Pancreas (tissue), 10 donors: ENCODE results near the gene TRMT1. TPM values are rescaled to one million over a fixed set of nuclear protein-coding genes. Genes with fewer than 3 reads are reported as not detected.

Source experiments
- ATAC-seq, 4 donors: fragments of 200-7000 bp; cut with Tn5 transposase; one replicate each; pipeline versions ENCODE4 v1.8.0 to v1.9.1; 2020; ENCODE audit warnings: mild to moderate bottlenecking in 4 of 4, moderate library complexity in 4 of 4
- DNase-seq, 6 donors: peaks; one replicate each; pipeline ENCODE4 v3.0.0-alpha.2; 2020
- FAIRE-seq: peaks from 2 replicates; lab custom pipeline; 2012; peaks lifted over from hg19 to GRCh38; lab: Jason Lieb, UNC
- H3K27ac ChIP-seq, 4 donors: fragments of 200-600 bp; sonication (generic); 1 replicate in 3 of 4; 2 replicates in 1 of 4; pipeline versions ENCODE4 v1.5.0 to v1.8.0; 2020
- H3K27me3 ChIP-seq, 4 donors: fragments of 200-600 bp; one replicate each; pipeline ENCODE4 v1.8.0; 2021
- H3K36me3 ChIP-seq, 3 donors: fragments of 200-600 bp; sonication (generic) in 1 of 3; one replicate each; pipeline versions ENCODE4 v1.5.0 to v1.8.0; 2020 to 2021
- H3K4me1 ChIP-seq, 3 donors: fragments of 200-600 bp; one replicate each; pipeline ENCODE4 v1.8.0; 2021
- H3K4me3 ChIP-seq, 4 donors: fragments of 200-600 bp; sonication (generic) in 2 of 4; one replicate each; pipeline versions ENCODE4 v1.5.0 to v1.8.0; 2020 to 2021
- H3K9me3 ChIP-seq, 4 donors: fragments of 200-600 bp; one replicate each; pipeline ENCODE4 v1.8.0; 2021
- CTCF ChIP-seq, 4 donors: fragments of 200-600 bp; sonication (generic) in 3 of 4; IDR thresholded peaks; one replicate each; pipeline versions ENCODE4 v1.5.0 to v1.8.0; 2021; ENCODE audit warnings: antibody characterized with exemption in 4 of 4
- WGBS, 2 donors: extraction: QIAGEN DNeasy Blood & Tissue Kit; methylation state at CpG; one replicate each; pipeline ENCODE4 v1.1.7; 2013; 5-methylcytosine and 5-hydroxymethylcytosine counted together
- intact Hi-C, 3 donors: fragments of 100-400 bp; cut with DNase I; formaldehyde crosslinking; loops; one replicate each; pipeline versions ENCODE4 v1.11.1 to v1.14.2; 2022
- polyA plus RNA-seq, 2 donors: library from polyadenylated mRNA; stranded (reverse); fragments of 200-250 nt; gene quantifications; one replicate each; pipeline ENCODE4 v1.2.3, GENCODE V29; 2013
- total RNA-seq, 6 donors: library from RNA; stranded (reverse); fragmentation: NEBNext Ultra II Directional in 4 of 6; extraction: Animal tissue kit (Norgen Biotek cat#: 25700) in 4 of 6; gene quantifications; one replicate each; pipeline versions ENCODE4 v1.2.1 to v1.2.4, GENCODE V29; 2021 to 2023
- donor health status: healthy with polysubstance abuse.
- donor health status: DM: no; HTN: no; CAD: no; lungs with moderate emphysema.
- donor health status: DM: no; HTN: no; CAD: no.
- donor health status: control.
- donor health status: control.
- donor health status: Bipolar disorder and iron deficiency.
- donor health status: DM: yes; HTN: yes; CAD: no.
- donor health status: DM: no; HTN: no; CAD: no.
- donor health status: DM: no; HTN: no; CAD: no.
- donor health status: DM: yes; HTN: yes; CAD: no.

The TRMT1 gene
- total and polyA plus RNA-seq, 8 donors: 12.7 to 108 (median 22.1) TPM

- TF ChIP-seq CTCF (IDR thresholded peaks at IDR 0.05): no peak
- Histone ChIP-seq H3K27ac (peak overlapping the region; percentile 35 to 90 (median 85)), H3K4me1 (peaks cover 17 to 28% (median 27%) of the 10 kb centered on the region in 3 donors), H3K4me3 (no peak overlapping the region), H3K27me3 (no peaks in the 10 kb centered on the region), H3K9me3 (no peaks in the 10 kb centered on the region), H3K36me3 (no peaks in the 10 kb centered on the region)
- WGBS, 2 donors: 63 to 75% methylated on average over 2 of the region's 2 CpGs
- FAIRE-seq (no peak), DNase-seq (no peak), ATAC-seq (no peak)
- intact Hi-C loops: no loop called here
Observed at GRCh38 chr19:13057744-13058143, 58.8 kb downstream of the TRMT1 start.

GRCh38 chr19:13057147-13057572, 59.4 kb downstream of the TRMT1 start:
- intact Hi-C loops: no loop called here
- H3K4me3 ChIP-seq: no peak overlapping the region
- WGBS, 2 donors: 21 to 38% methylated on average over 15 of the region's 15 CpGs
- FAIRE-seq (no peak), DNase-seq (no peak), ATAC-seq (no peak)
- TF ChIP-seq CTCF (IDR thresholded peaks at IDR 0.05): no peak
- H3K27me3 ChIP-seq: no peaks in the 10 kb centered on the region
- H3K27ac ChIP-seq: peak overlapping the region; percentile 38 to 90 (median 85)
- H3K36me3 ChIP-seq: no peaks in the 10 kb centered on the region
- H3K4me1 ChIP-seq: peaks cover 19 to 33% (median 32%) of the 10 kb centered on the region in 3 donors
- no peaks in the 10 kb centered on the region for H3K9me3 ChIP-seq

- H3K4me1 ChIP-seq: peaks cover 23 to 38% (median 38%) of the 10 kb centered on the region in 3 donors
- H3K36me3 ChIP-seq: no peaks in the 10 kb centered on the region
- DNase-seq: no peak
- no peaks in the 10 kb centered on the region for H3K9me3 ChIP-seq
- no peak for TF ChIP-seq CTCF (IDR thresholded peaks at IDR 0.05)
- 74 to 76% methylated on average over 17 of the region's 17 CpGs for WGBS, 2 donors
- intact Hi-C loops: no loop called here
- H3K27ac ChIP-seq: peak overlapping the region; percentile 83 to 90 (median 85)
- FAIRE-seq: no peak
- no peaks in the 10 kb centered on the region for H3K27me3 ChIP-seq
- no peak overlapping the region for H3K4me3 ChIP-seq
- peak in 1 of 4 donors; percentile 2 for ATAC-seq
Observed at GRCh38 chr19:13056052-13056660, 60.4 kb downstream of the TRMT1 start.

GRCh38 chr19:13055213-13056051, 61.1 kb downstream of the TRMT1 start:
- FAIRE-seq (no peak), DNase-seq (peak in 3 of 6 donors; percentile 54 to 72 (median 57)), ATAC-seq (peak; percentile 19 to 35 (median 32))
- intact Hi-C loops: no loop called here
- H3K4me1 ChIP-seq: peaks cover 23 to 45% (median 35%) of the 10 kb centered on the region in 3 donors
- no peak overlapping the region for H3K4me3 ChIP-seq
- TF ChIP-seq CTCF (IDR thresholded peaks at IDR 0.05): no peak
- H3K36me3 ChIP-seq: no peaks in the 10 kb centered on the region
- no peaks in the 10 kb centered on the region for H3K27me3 ChIP-seq
- no peaks in the 10 kb centered on the region for H3K9me3 ChIP-seq
- peak overlapping the region; percentile 83 to 90 (median 85) for H3K27ac ChIP-seq
- 58 to 67% methylated on average over 28 to 29 of the region's 29 CpGs for WGBS, 2 donors

Other genes starting within 250 kb of the TRMT1 start
- gene DNASE2, start 235.3 kb downstream of the TRMT1 start, total RNA-seq: 10 to 100 TPM; 16.2 to 35.9 (median 20.5) TPM
- gene DNASE2, start 235.3 kb downstream of the TRMT1 start, polyA plus RNA-seq: 10 to 100 TPM in 1 of 2 donors, 1 to 10 TPM in 1; 9.4 to 21.0 TPM
- gene KLF1, start 229.5 kb downstream of the TRMT1 start, total RNA-seq: under 1 TPM in 2 of 6 donors, not detected in 4; 0.12 to 0.22 TPM
- gene KLF1, start 229.5 kb downstream of the TRMT1 start, polyA plus RNA-seq: not detected
- gene GCDH, start 225.6 kb downstream of the TRMT1 start, total RNA-seq: 10 to 100 TPM in 3 of 6 donors, 1 to 10 TPM in 3; 6.3 to 17.2 (median 11.7) TPM
- gene GCDH, start 225.6 kb downstream of the TRMT1 start, polyA plus RNA-seq: 10 to 100 TPM; 19.2 to 27.1 TPM
- gene SYCE2, start 197.4 kb downstream of the TRMT1 start, total RNA-seq: not detected
- under 1 TPM in 1 of 2 donors, not detected in 1; 0.19 TPM for gene SYCE2, start 197.4 kb downstream of the TRMT1 start, polyA plus RNA-seq
- 10 to 100 TPM; 19.4 to 46.0 (median 29.0) TPM for gene FARSA, start 183.0 kb downstream of the TRMT1 start, total RNA-seq
- 10 to 100 TPM; 30.4 to 31.0 TPM for gene FARSA, start 183.0 kb downstream of the TRMT1 start, polyA plus RNA-seq
- 100 to 1,000 TPM; 279 to 681 (median 373) TPM for gene CALR, start 178.1 kb downstream of the TRMT1 start, total RNA-seq
- gene CALR, start 178.1 kb downstream of the TRMT1 start, polyA plus RNA-seq: 100 to 1,000 TPM; 132 to 263 TPM
- 10 to 100 TPM; 35.0 to 60.2 (median 45.9) TPM for gene RAD23A, start 170.9 kb downstream of the TRMT1 start, total RNA-seq
- gene RAD23A, start 170.9 kb downstream of the TRMT1 start, polyA plus RNA-seq: 10 to 100 TPM; 91.5 to 99.1 TPM
- 10 to 100 TPM in 3 of 6 donors, 1 to 10 TPM in 3; 6.0 to 10.7 (median 9.8) TPM for gene GADD45GIP1, start 159.5 kb downstream of the TRMT1 start, total RNA-seq
- 10 to 100 TPM; 25.3 to 37.4 TPM for gene GADD45GIP1, start 159.5 kb downstream of the TRMT1 start, polyA plus RNA-seq
- under 1 TPM in 3 of 6 donors, not detected in 3; 0.12 to 0.23 (median 0.12) TPM for gene DAND5, start 147.2 kb downstream of the TRMT1 start, total RNA-seq
- under 1 TPM in 1 of 2 donors, not detected in 1; 0.16 TPM for gene DAND5, start 147.2 kb downstream of the TRMT1 start, polyA plus RNA-seq
- 10 to 100 TPM; 30.9 to 45.1 (median 36.0) TPM for gene NFIX, start 121.3 kb downstream of the TRMT1 start, total RNA-seq
- gene NFIX, start 121.3 kb downstream of the TRMT1 start, polyA plus RNA-seq: 10 to 100 TPM in 1 of 2 donors, 1 to 10 TPM in 1; 8.3 to 16.6 TPM
- gene LYL1, start 13.9 kb downstream of the TRMT1 start, total RNA-seq: 1 to 10 TPM in 4 of 6 donors, under 1 TPM in 2; 0.51 to 5.5 (median 1.7) TPM
- gene LYL1, start 13.9 kb downstream of the TRMT1 start, polyA plus RNA-seq: 1 to 10 TPM; 2.6 to 3.6 TPM
- gene NACC1, start 1.5 kb upstream of the TRMT1 start, total RNA-seq: 10 to 100 TPM in 5 of 6 donors, 1 to 10 TPM in 1; 9.8 to 25.3 (median 14.1) TPM
- 10 to 100 TPM in 1 of 2 donors, 1 to 10 TPM in 1; 7.0 to 19.8 TPM for gene NACC1, start 1.5 kb upstream of the TRMT1 start, polyA plus RNA-seq
- 10 to 100 TPM; 14.0 to 24.6 (median 17.0) TPM for gene STX10, start 33.6 kb upstream of the TRMT1 start, total RNA-seq
- 10 to 100 TPM; 61.4 to 73.5 TPM for gene STX10, start 33.6 kb upstream of the TRMT1 start, polyA plus RNA-seq
- gene IER2, start 33.7 kb upstream of the TRMT1 start, total RNA-seq: 10 to 100 TPM; 32.4 to 59.2 (median 37.7) TPM
- 100 to 1,000 TPM in 1 of 2 donors, 10 to 100 TPM in 1; 80.7 to 179 TPM for gene IER2, start 33.7 kb upstream of the TRMT1 start, polyA plus RNA-seq